ENCODE data around the gene CDH2. TPM values are rescaled to one million over a fixed set of nuclear protein-coding genes. Genes with fewer than 3 reads are reported as not detected.

CDH2 gene
- total and polyA plus RNA-seq, 2 experiments from 2014 or later: 14.7 to 36.9 TPM

DNA sequence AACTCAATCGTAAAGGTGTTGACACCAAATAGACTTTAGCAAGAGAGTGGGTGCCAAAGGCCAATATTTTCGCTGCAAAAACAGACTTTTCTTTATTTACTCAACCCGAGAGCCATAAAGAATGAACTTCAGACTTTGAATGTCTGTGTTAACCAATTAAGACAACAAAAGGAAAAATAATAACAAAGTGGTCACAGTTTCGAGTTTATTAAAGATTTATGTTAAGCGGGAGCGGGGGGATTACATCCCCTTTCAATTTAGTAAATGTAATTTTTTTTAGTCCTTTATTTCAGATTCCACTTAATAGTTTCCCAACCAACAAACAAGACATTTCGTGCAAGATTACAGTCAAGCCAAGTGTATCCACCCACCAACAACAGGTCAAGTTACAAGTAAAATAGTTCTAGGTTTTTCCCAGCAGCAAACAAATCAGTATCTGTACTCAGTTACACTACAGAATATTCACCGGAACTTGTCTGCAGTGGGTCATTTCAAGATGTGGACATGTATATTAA, 9.0 kb downstream of the CDH2 start (continued):
- TF ChIP-seq, protein P1, sequence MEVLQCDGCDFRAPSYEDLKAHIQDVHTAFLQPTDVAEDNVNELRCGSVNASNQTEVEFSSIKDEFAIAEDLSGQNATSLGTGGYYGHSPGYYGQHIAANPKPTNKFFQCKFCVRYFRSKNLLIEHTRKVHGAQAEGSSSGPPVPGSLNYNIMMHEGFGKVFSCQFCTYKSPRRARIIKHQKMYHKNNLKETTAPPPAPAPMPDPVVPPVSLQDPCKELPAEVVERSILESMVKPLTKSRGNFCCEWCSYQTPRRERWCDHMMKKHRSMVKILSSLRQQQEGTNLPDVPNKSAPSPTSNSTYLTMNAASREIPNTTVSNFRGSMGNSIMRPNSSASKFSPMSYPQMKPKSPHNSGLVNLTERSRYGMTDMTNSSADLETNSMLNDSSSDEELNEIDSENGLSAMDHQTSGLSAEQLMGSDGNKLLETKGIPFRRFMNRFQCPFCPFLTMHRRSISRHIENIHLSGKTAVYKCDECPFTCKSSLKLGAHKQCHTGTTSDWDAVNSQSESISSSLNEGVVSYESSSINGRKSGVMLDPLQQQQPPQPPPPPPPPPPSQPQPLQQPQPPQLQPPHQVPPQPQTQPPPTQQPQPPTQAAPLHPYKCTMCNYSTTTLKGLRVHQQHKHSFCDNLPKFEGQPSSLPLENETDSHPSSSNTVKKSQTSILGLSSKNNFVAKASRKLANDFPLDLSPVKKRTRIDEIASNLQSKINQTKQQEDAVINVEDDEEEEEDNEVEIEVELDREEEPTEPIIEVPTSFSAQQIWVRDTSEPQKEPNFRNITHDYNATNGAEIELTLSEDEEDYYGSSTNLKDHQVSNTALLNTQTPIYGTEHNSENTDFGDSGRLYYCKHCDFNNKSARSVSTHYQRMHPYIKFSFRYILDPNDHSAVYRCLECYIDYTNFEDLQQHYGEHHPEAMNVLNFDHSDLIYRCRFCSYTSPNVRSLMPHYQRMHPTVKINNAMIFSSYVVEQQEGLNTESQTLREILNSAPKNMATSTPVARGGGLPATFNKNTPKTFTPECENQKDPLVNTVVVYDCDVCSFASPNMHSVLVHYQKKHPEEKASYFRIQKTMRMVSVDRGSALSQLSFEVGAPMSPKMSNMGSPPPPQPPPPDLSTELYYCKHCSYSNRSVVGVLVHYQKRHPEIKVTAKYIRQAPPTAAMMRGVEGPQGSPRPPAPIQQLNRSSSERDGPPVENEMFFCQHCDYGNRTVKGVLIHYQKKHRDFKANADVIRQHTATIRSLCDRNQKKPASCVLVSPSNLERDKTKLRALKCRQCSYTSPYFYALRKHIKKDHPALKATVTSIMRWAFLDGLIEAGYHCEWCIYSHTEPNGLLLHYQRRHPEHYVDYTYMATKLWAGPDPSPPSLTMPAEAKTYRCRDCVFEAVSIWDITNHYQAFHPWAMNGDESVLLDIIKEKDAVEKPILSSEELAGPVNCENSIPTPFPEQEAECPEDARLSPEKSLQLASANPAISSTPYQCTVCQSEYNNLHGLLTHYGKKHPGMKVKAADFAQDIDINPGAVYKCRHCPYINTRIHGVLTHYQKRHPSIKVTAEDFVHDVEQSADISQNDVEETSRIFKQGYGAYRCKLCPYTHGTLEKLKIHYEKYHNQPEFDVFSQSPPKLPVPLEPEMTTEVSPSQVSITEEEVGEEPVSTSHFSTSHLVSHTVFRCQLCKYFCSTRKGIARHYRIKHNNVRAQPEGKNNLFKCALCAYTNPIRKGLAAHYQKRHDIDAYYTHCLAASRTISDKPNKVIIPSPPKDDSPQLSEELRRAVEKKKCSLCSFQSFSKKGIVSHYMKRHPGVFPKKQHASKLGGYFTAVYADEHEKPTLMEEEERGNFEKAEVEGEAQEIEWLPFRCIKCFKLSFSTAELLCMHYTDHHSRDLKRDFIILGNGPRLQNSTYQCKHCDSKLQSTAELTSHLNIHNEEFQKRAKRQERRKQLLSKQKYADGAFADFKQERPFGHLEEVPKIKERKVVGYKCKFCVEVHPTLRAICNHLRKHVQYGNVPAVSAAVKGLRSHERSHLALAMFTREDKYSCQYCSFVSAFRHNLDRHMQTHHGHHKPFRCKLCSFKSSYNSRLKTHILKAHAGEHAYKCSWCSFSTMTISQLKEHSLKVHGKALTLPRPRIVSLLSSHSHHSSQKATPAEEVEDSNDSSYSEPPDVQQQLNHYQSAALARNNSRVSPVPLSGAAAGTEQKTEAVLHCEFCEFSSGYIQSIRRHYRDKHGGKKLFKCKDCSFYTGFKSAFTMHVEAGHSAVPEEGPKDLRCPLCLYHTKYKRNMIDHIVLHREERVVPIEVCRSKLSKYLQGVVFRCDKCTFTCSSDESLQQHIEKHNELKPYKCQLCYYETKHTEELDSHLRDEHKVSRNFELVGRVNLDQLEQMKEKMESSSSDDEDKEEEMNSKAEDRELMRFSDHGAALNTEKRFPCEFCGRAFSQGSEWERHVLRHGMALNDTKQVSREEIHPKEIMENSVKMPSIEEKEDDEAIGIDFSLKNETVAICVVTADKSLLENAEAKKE (CRISPR knock-in tag; IDR thresholded peaks at IDR 0.05): no peak
- TF ChIP-seq EZH2 (IDR thresholded peaks at IDR 0.05; ENCODE audit: low read depth, unreplicated experiment) (no peak), STAT1 (IDR thresholded peaks at IDR 0.05; ENCODE audit: unreplicated experiment) (no peak), ZNF114 (CRISPR knock-in tag; IDR thresholded peaks at IDR 0.05) (no peak), EZH2phosphoT487 (IDR thresholded peaks at IDR 0.05; ENCODE audit: unreplicated experiment) (no peak)

DNA sequence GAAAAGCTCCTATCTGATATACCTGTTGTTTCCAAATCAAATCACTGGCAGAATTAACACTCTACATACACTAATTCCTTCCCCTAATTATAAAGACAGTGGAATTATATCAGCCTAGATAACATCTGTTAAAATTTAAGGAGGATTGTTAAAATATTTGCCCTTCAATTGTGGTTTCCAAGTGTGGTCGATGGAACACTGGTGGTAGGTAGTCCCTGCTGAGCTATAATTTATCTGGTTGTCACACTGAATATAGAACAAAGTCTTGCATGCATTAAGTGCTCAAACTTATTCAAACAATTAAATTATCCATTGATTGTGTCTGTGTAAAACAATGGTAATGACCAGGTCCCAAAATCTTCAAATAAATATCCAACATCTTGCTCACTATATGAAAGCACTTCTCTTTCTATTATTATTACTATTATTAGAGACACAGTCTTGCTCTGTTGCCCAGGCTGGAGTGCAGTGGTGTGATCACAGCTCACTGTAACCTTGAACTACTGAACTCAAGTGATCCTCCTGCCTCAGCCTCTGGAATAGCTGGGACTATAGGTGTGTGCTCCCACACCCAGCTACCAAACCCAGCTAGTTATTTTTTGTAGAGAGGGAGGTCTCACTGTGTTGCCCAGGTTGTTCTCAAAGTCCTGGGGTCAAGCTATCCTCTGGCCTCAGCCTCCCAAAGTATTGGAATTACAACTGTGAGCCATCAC, 12.0 kb downstream of the CDH2 start:
- Mint-ChIP-seq H3K9me3 (no peaks in the 10 kb centered on the region), H3K4me1 (peaks cover 19% of the 10 kb centered on the region), H3K27ac (no peak overlapping the region), H3K27me3 (ENCODE audit: insufficient read depth, low read depth, poor library complexity) (no peaks in the 10 kb centered on the region), H3K4me3 (no peak overlapping the region), H3K36me3 (ENCODE audit: low read depth) (no peaks in the 10 kb centered on the region)
- H3K79me2 ChIP-seq (replicated peaks; ENCODE audit: insufficient read depth): peaks cover 38% of the 10 kb centered on the region
- DNase-seq (ENCODE audit: low spot score): no peak
- no peak overlapping the region for H3K4me3 ChIP-seq
- H2AFZ ChIP-seq: no peak overlapping the region
- H3K9me2 ChIP-seq (ENCODE audit: insufficient read depth): 0 out of 2 replicates have a peak, but pooled peaks cover 3% of the 10 kb centered on the region
- 0 out of 2 replicates have a peak, but pooled peaks cover 4% of the 10 kb centered on the region for H4K20me1 ChIP-seq (replicated peaks; ENCODE audit: insufficient read depth)
- H3K4me2 ChIP-seq: no peak overlapping the region
- ATAC-seq: no peak
- H3F3A ChIP-seq (replicated peaks; ENCODE audit: low read depth): no peaks in the 10 kb centered on the region
- H3K36me3 ChIP-seq (ENCODE audit: insufficient read depth): no peaks in the 10 kb centered on the region
- no peaks in the 10 kb centered on the region for H3K4me1 ChIP-seq (ENCODE audit: insufficient read depth)
- no peak overlapping the region for H3K27ac ChIP-seq (ENCODE audit: low read depth)
- no peaks in the 10 kb centered on the region for H3K27me3 ChIP-seq (ENCODE audit: insufficient read depth)
- TF ChIP-seq, protein P2, sequence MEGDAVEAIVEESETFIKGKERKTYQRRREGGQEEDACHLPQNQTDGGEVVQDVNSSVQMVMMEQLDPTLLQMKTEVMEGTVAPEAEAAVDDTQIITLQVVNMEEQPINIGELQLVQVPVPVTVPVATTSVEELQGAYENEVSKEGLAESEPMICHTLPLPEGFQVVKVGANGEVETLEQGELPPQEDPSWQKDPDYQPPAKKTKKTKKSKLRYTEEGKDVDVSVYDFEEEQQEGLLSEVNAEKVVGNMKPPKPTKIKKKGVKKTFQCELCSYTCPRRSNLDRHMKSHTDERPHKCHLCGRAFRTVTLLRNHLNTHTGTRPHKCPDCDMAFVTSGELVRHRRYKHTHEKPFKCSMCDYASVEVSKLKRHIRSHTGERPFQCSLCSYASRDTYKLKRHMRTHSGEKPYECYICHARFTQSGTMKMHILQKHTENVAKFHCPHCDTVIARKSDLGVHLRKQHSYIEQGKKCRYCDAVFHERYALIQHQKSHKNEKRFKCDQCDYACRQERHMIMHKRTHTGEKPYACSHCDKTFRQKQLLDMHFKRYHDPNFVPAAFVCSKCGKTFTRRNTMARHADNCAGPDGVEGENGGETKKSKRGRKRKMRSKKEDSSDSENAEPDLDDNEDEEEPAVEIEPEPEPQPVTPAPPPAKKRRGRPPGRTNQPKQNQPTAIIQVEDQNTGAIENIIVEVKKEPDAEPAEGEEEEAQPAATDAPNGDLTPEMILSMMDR (conservative IDR thresholded peaks at IDR 0.05; ENCODE audit: low read depth in 2 of 2): no peak
- TF ChIP-seq ZNF331 (CRISPR knock-in tag; IDR thresholded peaks at IDR 0.05; ENCODE audit: low read depth) (no peak), EZH2 (IDR thresholded peaks at IDR 0.05; ENCODE audit: low read depth, unreplicated experiment) (no peak), STAT1 (IDR thresholded peaks at IDR 0.05; ENCODE audit: unreplicated experiment) (no peak)
- TF ChIP-seq, protein P3, sequence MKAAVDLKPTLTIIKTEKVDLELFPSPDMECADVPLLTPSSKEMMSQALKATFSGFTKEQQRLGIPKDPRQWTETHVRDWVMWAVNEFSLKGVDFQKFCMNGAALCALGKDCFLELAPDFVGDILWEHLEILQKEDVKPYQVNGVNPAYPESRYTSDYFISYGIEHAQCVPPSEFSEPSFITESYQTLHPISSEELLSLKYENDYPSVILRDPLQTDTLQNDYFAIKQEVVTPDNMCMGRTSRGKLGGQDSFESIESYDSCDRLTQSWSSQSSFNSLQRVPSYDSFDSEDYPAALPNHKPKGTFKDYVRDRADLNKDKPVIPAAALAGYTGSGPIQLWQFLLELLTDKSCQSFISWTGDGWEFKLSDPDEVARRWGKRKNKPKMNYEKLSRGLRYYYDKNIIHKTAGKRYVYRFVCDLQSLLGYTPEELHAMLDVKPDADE (IDR thresholded peaks at IDR 0.05): no peak
- TF ChIP-seq, protein P4, sequence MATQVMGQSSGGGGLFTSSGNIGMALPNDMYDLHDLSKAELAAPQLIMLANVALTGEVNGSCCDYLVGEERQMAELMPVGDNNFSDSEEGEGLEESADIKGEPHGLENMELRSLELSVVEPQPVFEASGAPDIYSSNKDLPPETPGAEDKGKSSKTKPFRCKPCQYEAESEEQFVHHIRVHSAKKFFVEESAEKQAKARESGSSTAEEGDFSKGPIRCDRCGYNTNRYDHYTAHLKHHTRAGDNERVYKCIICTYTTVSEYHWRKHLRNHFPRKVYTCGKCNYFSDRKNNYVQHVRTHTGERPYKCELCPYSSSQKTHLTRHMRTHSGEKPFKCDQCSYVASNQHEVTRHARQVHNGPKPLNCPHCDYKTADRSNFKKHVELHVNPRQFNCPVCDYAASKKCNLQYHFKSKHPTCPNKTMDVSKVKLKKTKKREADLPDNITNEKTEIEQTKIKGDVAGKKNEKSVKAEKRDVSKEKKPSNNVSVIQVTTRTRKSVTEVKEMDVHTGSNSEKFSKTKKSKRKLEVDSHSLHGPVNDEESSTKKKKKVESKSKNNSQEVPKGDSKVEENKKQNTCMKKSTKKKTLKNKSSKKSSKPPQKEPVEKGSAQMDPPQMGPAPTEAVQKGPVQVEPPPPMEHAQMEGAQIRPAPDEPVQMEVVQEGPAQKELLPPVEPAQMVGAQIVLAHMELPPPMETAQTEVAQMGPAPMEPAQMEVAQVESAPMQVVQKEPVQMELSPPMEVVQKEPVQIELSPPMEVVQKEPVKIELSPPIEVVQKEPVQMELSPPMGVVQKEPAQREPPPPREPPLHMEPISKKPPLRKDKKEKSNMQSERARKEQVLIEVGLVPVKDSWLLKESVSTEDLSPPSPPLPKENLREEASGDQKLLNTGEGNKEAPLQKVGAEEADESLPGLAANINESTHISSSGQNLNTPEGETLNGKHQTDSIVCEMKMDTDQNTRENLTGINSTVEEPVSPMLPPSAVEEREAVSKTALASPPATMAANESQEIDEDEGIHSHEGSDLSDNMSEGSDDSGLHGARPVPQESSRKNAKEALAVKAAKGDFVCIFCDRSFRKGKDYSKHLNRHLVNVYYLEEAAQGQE (IDR thresholded peaks at IDR 0.05; ENCODE audit: unreplicated experiment): no peak
